Liver (tissue), 9 donors: ENCODE results near the gene LANCL1. TPM values are rescaled to one million over a fixed set of nuclear protein-coding genes. Genes with fewer than 3 reads are reported as not detected.

Source experiments
- DNase-seq: peaks from one replicate; pipeline ENCODE4 v3.0.0-alpha.2; 2017; ENCODE audit warnings: low spot score
- H3K27ac ChIP-seq, 2 donors: one replicate each; pipeline ENCODE4 v1.7.0; 2013; ENCODE audit warnings: inconsistent platforms in 2 of 2, low read length in 2 of 2, control low read depth in 1 of 2, low read depth in 1 of 2, mild to moderate bottlenecking in 1 of 2
- H3K27me3 ChIP-seq, 4 donors: one replicate each; pipeline versions ENCODE4 v1.6.1 to v1.7.0; 2013; ENCODE audit warnings: low read length in 3 of 4, inconsistent platforms in 1 of 4, mild to moderate bottlenecking in 1 of 4, moderate library complexity in 1 of 4; ENCODE audit not compliant: control insufficient read depth in 4 of 4, insufficient read depth in 4 of 4
- H3K36me3 ChIP-seq, 4 donors: one replicate each; pipeline versions ENCODE4 v1.6.1 to v1.7.0; 2013; ENCODE audit warnings: low read length in 3 of 4, mild to moderate bottlenecking in 3 of 4, low read depth in 1 of 4, moderate library complexity in 1 of 4; ENCODE audit not compliant: control insufficient read depth in 4 of 4, insufficient read depth in 3 of 4
- H3K4me1 ChIP-seq, 4 donors: one replicate each; pipeline versions ENCODE4 v1.6.1 to v1.7.0; 2013; ENCODE audit warnings: low read length in 3 of 4, mild to moderate bottlenecking in 3 of 4, moderate library complexity in 1 of 4; ENCODE audit not compliant: control insufficient read depth in 4 of 4, insufficient read depth in 4 of 4
- H3K4me3 ChIP-seq, 3 donors: one replicate each; pipeline versions ENCODE4 v1.6.1 to v1.7.0; 2013; ENCODE audit warnings: low read length in 3 of 3, control low read depth in 1 of 3, low read depth in 1 of 3, mild to moderate bottlenecking in 1 of 3
- H3K9ac ChIP-seq, 2 donors: one replicate each; pipeline ENCODE4 v1.7.0; 2013; ENCODE audit warnings: low read length in 2 of 2, mild to moderate bottlenecking in 2 of 2, moderate library complexity in 2 of 2, control low read depth in 1 of 2, low read depth in 1 of 2
- H3K9me3 ChIP-seq, 4 donors: one replicate each; pipeline versions ENCODE4 v1.6.1 to v1.7.0; 2013; ENCODE audit warnings: low read length in 3 of 4; ENCODE audit not compliant: control insufficient read depth in 4 of 4
- EGR1 ChIP-seq, 2 donors: IDR thresholded peaks; 2 replicates each; pipeline ENCODE4 v1.6.1; 2016 to 2018; ENCODE audit warnings: antibody characterized with exemption in 2 of 2, low read depth in 2 of 2
- FOXA1 ChIP-seq: IDR thresholded peaks from 2 replicates; pipeline ENCODE4 v1.6.1; 2016; ENCODE audit warnings: antibody characterized with exemption
- FOXA2 ChIP-seq: IDR thresholded peaks from 2 replicates; pipeline ENCODE4 v1.6.1; 2016; ENCODE audit warnings: antibody characterized with exemption
- GABPA ChIP-seq, 2 donors: IDR thresholded peaks in 1 of 2; conservative IDR thresholded peaks in 1 of 2; 2 replicates each; pipeline ENCODE4 v1.6.1; 2016; ENCODE audit warnings: antibody characterized with exemption in 2 of 2, mild to moderate bottlenecking in 1 of 2, moderate library complexity in 1 of 2
- HNF4A ChIP-seq, 2 donors: conservative IDR thresholded peaks; 2 replicates each; pipeline ENCODE4 v1.6.1; 2016; ENCODE audit warnings: antibody characterized with exemption in 2 of 2, mild to moderate bottlenecking in 2 of 2
- HNF4G ChIP-seq: IDR thresholded peaks from 2 replicates; pipeline ENCODE4 v1.6.1; 2016; ENCODE audit warnings: antibody characterized with exemption
- JUND ChIP-seq, 2 donors: IDR thresholded peaks; 2 replicates each; pipeline ENCODE4 v1.6.1; 2016; ENCODE audit warnings: antibody characterized with exemption in 2 of 2
- NR2F2 ChIP-seq: IDR thresholded peaks from 2 replicates; pipeline ENCODE4 v1.6.1; 2016; ENCODE audit warnings: antibody characterized with exemption
- RAD21 ChIP-seq, 2 donors: IDR thresholded peaks; 2 replicates each; pipeline ENCODE4 v1.6.1; 2016; ENCODE audit warnings: antibody characterized with exemption in 2 of 2, mild to moderate bottlenecking in 2 of 2
- RXRA ChIP-seq, 2 donors: IDR thresholded peaks; 2 replicates each; pipeline ENCODE4 v1.6.1; 2017 to 2018; ENCODE audit warnings: antibody characterized with exemption in 2 of 2, mild to moderate bottlenecking in 1 of 2
- SP1 ChIP-seq: IDR thresholded peaks from 2 replicates; pipeline ENCODE4 v1.6.1; 2018; ENCODE audit warnings: antibody characterized with exemption, mild to moderate bottlenecking
- TAF1 ChIP-seq: conservative IDR thresholded peaks from 2 replicates; pipeline ENCODE4 v1.6.1; 2016; ENCODE audit warnings: antibody characterized with exemption, mild to moderate bottlenecking
- YY1 ChIP-seq: IDR thresholded peaks from 2 replicates; pipeline ENCODE4 v1.6.1; 2016; ENCODE audit warnings: antibody characterized with exemption, mild to moderate bottlenecking
- WGBS: extraction: QIAGEN DNeasy Blood & Tissue Kit; methylation state at CpG from one replicate; pipeline ENCODE4 v1.1.7; 2013; 5-methylcytosine and 5-hydroxymethylcytosine counted together
- polyA plus RNA-seq, 2 donors: library from polyadenylated mRNA; stranded (reverse) in 1 of 2; unstranded in 1 of 2; fragments of 200-250 nt in 1 of 2; fragments of >200 nt in 1 of 2; fragmentation: Nextera tagmentation in 1 of 2; extraction: Ambion mirVana in 1 of 2; gene quantifications; one replicate each; pipeline versions ENCODE4 v1.2.1 to v1.2.3, GENCODE V29; 2013 to 2015
- total RNA-seq, 2 donors: library from RNA; depleted of rRNA; stranded (reverse); fragments of >200 nt; gene quantifications; one replicate each; pipeline ENCODE4 v1.2.3, GENCODE V29; 2014
- TF ChIP-seq, protein P1 (sequence below): IDR thresholded peaks from 2 replicates; pipeline ENCODE4 v1.6.1; 2016; ENCODE audit warnings: antibody characterized with exemption, mild to moderate bottlenecking
- TF ChIP-seq, protein P2 (sequence below): IDR thresholded peaks from 2 replicates; pipeline ENCODE4 v1.6.1; 2016; ENCODE audit warnings: antibody characterized with exemption
- TF ChIP-seq, protein P3 (sequence below): IDR thresholded peaks from 2 replicates; pipeline ENCODE4 v1.6.1; 2016; ENCODE audit warnings: antibody characterized with exemption
- TF ChIP-seq, protein P4 (sequence below): fragments of 150-350 bp; IDR thresholded peaks from 2 replicates; pipeline ENCODE4 v1.5.1; 2017; ENCODE audit warnings: improper control_type of control experiment, low read depth, low read length; ENCODE audit not compliant: missing input control
- TF ChIP-seq, protein P5 (sequence below): IDR thresholded peaks from 2 replicates; pipeline ENCODE4 v1.6.1; 2016; ENCODE audit warnings: antibody characterized with exemption
- donor health status: healthy.
- donor health status: healthy.
- donor health status: healthy.
- donor health status: healthy.
- donor health status: healthy.

Gene LANCL1
- total and polyA plus RNA-seq, 4 donors, result 7.2 to 21.0 (median 12.1) TPM

DNA sequence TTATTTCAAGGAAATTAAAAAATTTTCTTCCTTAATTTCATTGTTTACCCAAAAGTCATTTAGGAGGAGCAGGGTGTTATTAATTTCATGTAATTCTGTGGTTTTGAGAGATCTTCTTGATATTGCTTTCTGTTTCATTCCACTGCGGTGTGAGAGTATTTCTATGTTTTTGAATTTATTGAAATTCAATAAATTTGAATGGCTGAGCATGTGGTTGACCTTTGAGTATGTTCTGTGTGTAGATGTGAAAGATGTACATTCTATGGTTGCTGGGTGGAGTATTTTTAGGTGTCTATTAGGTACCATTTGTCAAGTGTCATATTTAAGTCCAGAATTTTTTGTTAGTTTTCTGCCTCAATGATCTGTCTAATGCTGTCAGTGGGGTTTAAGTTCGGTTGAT, 39.4 kb upstream of the LANCL1 start (continued):
- TF ChIP-seq, protein P1, sequence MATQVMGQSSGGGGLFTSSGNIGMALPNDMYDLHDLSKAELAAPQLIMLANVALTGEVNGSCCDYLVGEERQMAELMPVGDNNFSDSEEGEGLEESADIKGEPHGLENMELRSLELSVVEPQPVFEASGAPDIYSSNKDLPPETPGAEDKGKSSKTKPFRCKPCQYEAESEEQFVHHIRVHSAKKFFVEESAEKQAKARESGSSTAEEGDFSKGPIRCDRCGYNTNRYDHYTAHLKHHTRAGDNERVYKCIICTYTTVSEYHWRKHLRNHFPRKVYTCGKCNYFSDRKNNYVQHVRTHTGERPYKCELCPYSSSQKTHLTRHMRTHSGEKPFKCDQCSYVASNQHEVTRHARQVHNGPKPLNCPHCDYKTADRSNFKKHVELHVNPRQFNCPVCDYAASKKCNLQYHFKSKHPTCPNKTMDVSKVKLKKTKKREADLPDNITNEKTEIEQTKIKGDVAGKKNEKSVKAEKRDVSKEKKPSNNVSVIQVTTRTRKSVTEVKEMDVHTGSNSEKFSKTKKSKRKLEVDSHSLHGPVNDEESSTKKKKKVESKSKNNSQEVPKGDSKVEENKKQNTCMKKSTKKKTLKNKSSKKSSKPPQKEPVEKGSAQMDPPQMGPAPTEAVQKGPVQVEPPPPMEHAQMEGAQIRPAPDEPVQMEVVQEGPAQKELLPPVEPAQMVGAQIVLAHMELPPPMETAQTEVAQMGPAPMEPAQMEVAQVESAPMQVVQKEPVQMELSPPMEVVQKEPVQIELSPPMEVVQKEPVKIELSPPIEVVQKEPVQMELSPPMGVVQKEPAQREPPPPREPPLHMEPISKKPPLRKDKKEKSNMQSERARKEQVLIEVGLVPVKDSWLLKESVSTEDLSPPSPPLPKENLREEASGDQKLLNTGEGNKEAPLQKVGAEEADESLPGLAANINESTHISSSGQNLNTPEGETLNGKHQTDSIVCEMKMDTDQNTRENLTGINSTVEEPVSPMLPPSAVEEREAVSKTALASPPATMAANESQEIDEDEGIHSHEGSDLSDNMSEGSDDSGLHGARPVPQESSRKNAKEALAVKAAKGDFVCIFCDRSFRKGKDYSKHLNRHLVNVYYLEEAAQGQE, result no peak

DNA sequence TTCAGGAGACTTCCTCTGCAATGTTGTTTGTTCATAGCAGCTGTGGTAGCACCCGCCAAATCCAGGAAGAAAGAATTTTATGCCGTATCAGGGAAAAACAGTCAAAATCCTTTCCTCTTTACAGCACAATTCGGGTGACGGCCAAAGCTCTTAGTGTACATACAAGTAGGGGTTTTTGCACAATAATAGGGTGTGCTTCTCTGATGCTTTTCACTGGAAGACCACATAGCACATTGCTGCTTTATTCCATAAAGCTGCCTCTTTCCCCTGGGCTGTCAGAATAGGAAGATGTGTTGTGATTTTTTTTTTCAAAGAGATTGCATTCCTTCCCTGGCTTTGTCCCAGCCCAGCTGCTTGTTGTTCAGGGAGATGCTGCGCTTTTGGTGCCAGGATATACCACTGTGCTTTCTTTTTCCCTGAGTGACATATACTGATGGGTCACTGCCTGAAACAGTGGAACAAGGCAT, 27.2 kb upstream of the LANCL1 start:
- Histone ChIP-seq H3K9me3 (no peaks in the 10 kb centered on the region), H3K4me3 (peak overlapping the region in 2 of 3 donors; percentile 62 to 73), H3K27me3 (no peaks in the 10 kb centered on the region), H3K27ac (no peak overlapping the region), H3K4me1 (peaks cover 0 to 14% (median 3%) of the 10 kb centered on the region in 4 donors), H3K36me3 (no peaks in the 10 kb centered on the region), H3K9ac (no peak overlapping the region)
- DNase-seq, result no peak
- WGBS, result 16% methylated on average over 5 of the region's 5 CpGs
- no peak for TF ChIP-seq RAD21 (IDR thresholded peaks at IDR 0.05)
- no peak for TF ChIP-seq YY1
- TF ChIP-seq JUND (IDR thresholded peaks at IDR 0.05), result no peak
- TF ChIP-seq, protein P2, sequence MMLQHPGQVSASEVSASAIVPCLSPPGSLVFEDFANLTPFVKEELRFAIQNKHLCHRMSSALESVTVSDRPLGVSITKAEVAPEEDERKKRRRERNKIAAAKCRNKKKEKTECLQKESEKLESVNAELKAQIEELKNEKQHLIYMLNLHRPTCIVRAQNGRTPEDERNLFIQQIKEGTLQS, result no peak
- TF ChIP-seq, protein P3, sequence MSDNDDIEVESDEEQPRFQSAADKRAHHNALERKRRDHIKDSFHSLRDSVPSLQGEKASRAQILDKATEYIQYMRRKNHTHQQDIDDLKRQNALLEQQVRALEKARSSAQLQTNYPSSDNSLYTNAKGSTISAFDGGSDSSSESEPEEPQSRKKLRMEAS, result no peak
- TF ChIP-seq FOXA1, result no peak
- no peak for TF ChIP-seq HNF4G
- TF ChIP-seq GABPA (IDR thresholded peaks at IDR 0.05 in 1 of 2, conservative IDR thresholded peaks at IDR 0.05 in 1 of 2), result no peak
- TF ChIP-seq TAF1, result no peak
- TF ChIP-seq, protein P4, sequence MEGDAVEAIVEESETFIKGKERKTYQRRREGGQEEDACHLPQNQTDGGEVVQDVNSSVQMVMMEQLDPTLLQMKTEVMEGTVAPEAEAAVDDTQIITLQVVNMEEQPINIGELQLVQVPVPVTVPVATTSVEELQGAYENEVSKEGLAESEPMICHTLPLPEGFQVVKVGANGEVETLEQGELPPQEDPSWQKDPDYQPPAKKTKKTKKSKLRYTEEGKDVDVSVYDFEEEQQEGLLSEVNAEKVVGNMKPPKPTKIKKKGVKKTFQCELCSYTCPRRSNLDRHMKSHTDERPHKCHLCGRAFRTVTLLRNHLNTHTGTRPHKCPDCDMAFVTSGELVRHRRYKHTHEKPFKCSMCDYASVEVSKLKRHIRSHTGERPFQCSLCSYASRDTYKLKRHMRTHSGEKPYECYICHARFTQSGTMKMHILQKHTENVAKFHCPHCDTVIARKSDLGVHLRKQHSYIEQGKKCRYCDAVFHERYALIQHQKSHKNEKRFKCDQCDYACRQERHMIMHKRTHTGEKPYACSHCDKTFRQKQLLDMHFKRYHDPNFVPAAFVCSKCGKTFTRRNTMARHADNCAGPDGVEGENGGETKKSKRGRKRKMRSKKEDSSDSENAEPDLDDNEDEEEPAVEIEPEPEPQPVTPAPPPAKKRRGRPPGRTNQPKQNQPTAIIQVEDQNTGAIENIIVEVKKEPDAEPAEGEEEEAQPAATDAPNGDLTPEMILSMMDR, result no peak
- TF ChIP-seq, protein P1, result no peak
- no peak for TF ChIP-seq RXRA (IDR thresholded peaks at IDR 0.05)
- no peak for TF ChIP-seq EGR1 (IDR thresholded peaks at IDR 0.05; ENCODE audit: low read depth in 2 of 2)
- TF ChIP-seq SP1, result no peak
- no peak for TF ChIP-seq HNF4A (conservative IDR thresholded peaks at IDR 0.05)
- TF ChIP-seq NR2F2, result no peak
- TF ChIP-seq FOXA2, result no peak
- TF ChIP-seq, protein P5, sequence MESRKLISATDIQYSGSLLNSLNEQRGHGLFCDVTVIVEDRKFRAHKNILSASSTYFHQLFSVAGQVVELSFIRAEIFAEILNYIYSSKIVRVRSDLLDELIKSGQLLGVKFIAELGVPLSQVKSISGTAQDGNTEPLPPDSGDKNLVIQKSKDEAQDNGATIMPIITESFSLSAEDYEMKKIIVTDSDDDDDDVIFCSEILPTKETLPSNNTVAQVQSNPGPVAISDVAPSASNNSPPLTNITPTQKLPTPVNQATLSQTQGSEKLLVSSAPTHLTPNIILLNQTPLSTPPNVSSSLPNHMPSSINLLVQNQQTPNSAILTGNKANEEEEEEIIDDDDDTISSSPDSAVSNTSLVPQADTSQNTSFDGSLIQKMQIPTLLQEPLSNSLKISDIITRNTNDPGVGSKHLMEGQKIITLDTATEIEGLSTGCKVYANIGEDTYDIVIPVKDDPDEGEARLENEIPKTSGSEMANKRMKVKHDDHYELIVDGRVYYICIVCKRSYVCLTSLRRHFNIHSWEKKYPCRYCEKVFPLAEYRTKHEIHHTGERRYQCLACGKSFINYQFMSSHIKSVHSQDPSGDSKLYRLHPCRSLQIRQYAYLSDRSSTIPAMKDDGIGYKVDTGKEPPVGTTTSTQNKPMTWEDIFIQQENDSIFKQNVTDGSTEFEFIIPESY, result no peak
